Renal cortical epithelial cell (primary cell): ENCODE data around the gene PCDHA13. TPM values are rescaled to one million over a fixed set of nuclear protein-coding genes. Genes with fewer than 3 reads are reported as not detected.
A peak's percentile ranks its signal among the peaks of the same experiment; 100 is the strongest.
"Not testable (repeated sequence)": the region's sequence is repeated elsewhere in the genome, so short reads cannot be mapped to it uniquely, and the experiment has no call there.

Experiments
- DNase-seq: peaks from one replicate; pipeline ENCODE4 v3.0.0-alpha.2; 2011; ENCODE audit warnings: low read depth
- total RNA-seq: library from RNA; depleted of rRNA; stranded (reverse); fragments of >200 nt; gene quantifications from 2 replicates; pipeline ENCODE4 v1.2.3, GENCODE V29; 2014

PCDHA13 gene
- total RNA-seq, 1 donor from 2014 or later, result 2.2 TPM

DNA sequence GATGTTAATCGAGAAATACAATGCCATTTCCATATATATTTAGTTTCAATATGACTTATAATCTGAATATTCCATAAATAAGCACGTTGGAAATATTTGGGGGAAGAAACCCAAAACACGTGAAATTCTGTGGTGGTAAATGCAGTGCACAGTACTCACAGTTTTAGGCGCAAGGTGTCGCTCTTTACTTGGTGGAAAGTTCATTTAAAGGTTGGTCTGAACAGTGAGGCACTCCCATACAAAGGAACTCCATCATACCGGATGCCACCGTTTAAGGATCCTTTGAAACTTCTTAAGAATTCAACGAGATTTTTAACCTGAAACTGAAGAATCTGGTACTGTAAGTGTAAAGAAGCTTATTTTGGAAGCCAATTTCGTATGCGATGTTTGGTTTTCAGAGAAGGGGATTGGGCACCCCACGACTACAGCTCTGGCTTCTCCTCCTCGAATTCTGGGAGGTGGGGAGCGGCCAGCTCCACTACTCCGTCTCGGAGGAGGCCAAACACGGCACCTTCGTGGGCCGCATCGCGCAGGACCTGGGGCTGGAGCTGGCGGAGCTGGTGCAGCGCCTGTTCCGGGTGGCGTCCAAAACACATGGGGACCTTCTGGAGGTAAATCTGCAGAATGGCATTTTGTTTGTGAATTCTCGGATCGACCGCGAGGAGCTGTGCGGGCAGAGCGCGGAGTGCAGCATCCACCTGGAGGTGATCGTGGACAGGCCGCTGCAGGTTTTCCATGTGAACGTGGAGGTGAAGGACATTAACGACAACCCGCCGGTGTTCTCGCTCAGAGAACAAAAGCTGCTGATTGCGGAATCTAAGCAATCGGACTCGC, 13.0 kb upstream of the PCDHA13 start, which contains the start of gene PCDHA11:
PCDHA11 (plus strand) TSS at position 237 of the 834 bp plus-strand sequence; CDS start at position 384, 147 bp downstream.
- no peak for DNase-seq

DNA sequence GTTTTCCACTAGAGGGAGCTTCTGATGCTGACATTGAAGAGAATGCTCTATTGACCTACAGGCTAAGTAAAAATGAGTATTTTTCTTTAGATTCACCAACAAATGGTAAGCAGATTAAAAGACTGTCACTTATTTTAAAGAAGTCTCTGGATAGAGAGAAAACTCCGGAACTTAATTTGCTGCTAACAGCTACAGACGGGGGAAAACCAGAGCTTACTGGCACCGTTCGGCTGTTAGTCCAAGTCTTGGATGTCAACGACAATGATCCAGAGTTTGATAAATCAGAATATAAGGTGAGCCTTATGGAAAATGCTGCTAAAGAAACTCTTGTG, 12.4 kb upstream of the PCDHA13 start:
- no peak for DNase-seq

DNA sequence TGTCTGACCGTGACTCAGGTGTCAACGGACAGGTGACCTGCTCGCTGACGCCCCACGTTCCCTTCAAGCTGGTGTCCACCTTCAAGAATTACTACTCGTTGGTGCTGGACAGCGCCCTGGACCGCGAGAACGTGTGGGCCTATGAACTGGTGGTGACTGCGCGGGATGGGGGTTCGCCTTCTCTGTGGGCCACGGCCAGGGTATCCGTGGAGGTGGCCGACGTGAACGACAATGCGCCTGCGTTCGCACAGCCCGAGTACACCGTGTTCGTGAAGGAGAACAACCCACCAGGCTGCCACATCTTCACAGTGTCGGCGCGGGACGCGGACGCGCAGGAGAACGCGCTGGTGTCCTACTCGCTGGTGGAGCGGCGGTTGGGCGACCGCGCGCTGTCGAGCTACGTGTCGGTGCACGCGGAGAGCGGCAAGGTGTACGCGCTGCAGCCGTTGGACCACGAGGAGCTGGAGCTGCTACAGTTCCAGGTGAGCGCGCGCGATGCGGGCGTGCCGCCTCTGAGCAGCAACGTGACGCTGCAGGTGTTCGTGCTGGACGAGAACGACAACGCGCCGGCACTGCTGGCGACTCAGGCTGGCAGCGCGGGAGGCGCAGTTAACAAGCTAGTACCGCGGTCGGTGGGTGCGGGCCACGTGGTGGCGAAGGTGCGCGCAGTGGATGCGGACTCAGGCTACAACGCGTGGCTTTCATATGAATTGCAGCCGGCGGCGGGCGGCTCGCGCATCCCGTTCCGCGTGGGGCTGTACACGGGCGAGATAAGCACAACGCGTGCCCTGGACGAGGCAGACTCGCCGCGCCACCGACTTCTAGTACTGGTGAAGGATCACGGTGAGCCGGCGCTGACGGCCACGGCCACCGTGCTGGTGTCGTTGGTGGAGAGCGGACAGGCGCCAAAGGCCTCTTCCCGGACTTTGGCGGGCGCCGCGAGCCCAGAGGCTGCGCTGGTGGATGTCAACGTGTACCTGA, 11.4 kb upstream of the PCDHA13 start:
- DNase-seq, result no peak

DNA sequence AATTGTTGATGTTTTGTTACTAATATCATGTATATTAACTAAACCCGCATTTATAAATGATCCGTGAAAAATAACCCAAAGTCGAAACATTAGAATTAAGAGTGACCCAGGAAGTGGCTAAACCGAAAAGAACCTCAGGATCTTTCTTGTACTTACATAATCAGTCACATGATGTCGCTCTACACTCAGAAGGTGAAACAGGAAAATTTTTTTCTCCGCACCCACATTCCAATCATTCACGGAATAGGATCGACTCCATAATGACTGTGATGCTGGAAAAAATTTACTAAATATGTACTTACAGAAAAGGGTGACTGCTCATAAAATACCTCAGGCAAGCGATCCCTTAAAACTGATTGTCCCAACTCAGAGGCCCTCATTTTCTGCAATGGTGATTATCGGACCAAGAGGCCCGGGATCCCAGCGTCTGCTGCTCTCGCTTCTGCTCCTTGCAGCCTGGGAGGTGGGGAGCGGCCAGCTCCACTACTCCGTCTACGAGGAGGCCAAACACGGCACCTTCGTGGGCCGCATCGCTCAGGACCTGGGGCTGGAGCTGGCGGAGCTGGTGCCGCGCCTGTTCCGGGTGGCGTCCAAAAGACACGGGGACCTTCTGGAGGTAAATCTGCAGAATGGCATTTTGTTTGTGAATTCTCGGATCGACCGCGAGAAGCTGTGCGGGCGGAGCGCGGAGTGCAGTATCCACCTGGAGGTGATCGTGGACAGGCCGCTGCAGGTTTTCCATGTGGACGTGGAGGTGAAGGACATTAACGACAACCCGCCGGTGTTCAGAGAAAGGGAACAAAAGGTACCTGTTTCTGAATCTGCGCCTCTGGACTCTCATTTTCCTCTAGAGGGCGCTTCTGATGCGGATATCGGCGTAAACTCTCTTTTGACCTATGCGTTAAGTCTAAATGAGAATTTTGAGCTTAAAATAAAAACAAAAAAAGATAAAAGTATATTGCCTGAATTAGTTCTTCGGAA, 6.5 kb upstream of the PCDHA13 start, which contains the start of gene PCDHA12:
PCDHA12 (plus strand) TSS at position 224 of the 981 bp plus-strand sequence; CDS start at position 389, 165 bp downstream.
- DNase-seq, result no peak

DNA sequence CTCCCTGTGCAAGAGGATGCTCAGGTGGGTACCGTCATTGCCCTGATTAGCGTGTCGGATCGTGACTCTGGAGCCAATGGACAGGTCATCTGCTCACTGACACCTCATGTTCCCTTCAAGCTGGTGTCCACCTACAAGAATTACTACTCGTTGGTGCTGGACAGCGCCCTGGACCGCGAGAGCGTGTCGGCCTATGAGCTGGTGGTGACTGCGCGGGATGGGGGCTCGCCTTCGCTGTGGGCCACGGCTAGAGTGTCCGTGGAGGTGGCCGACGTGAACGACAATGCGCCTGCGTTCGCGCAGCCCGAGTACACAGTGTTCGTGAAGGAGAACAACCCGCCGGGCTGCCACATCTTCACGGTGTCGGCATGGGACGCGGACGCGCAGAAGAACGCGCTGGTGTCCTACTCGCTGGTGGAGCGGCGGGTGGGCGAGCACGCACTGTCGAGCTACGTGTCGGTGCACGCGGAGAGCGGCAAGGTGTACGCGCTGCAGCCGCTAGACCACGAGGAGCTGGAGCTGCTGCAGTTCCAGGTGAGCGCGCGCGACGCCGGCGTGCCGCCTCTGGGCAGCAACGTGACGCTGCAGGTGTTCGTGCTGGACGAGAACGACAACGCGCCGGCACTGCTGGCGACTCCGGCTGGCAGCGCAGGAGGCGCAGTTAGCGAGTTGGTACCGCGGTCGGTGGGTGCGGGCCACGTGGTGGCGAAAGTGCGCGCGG, 5.2 kb upstream of the PCDHA13 start:
- DNase-seq, result not testable (repeated sequence)

DNA sequence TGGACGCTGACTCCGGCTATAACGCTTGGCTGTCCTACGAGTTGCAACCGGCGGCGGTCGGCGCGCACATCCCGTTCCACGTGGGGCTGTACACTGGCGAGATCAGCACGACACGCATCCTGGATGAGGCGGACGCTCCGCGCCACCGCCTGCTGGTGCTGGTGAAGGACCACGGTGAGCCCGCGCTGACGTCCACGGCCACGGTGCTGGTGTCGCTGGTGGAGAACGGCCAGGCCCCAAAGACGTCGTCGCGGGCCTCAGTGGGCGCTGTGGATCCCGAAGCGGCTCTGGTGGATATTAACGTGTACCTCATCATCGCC, 4.7 kb upstream of the PCDHA13 start:
- no peak for DNase-seq

DNA sequence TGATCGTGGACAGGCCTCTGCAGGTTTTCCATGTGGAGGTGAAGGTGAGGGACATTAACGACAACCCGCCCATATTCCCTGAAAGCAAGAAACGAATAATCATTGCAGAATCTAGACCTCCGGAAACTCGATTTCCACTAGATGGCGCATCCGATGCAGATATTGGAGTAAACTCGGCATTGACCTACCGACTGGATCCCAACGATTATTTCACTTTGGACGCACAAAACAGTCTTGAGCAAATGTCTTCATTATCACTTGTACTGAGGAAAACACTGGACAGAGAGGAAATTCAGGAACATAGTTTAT, 621 bp downstream of the PCDHA13 start:
- no peak for DNase-seq

DNA sequence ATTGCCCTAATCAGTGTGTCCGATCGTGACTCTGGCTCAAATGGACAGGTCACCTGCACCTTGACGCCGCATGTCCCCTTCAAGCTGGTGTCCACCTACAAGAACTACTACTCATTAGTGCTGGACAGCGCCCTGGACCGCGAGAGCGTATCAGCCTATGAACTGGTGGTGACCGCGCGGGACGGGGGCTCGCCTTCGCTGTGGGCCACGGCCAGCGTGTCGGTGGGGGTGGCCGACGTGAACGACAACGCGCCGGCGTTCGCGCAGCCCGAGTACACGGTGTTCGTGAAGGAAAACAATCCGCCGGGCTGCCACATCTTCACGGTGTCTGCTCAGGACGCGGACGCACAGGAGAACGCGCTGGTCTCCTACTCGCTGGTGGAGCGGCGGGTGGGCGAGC, 1.4 kb downstream of the PCDHA13 start:
- DNase-seq, result no peak

DNA sequence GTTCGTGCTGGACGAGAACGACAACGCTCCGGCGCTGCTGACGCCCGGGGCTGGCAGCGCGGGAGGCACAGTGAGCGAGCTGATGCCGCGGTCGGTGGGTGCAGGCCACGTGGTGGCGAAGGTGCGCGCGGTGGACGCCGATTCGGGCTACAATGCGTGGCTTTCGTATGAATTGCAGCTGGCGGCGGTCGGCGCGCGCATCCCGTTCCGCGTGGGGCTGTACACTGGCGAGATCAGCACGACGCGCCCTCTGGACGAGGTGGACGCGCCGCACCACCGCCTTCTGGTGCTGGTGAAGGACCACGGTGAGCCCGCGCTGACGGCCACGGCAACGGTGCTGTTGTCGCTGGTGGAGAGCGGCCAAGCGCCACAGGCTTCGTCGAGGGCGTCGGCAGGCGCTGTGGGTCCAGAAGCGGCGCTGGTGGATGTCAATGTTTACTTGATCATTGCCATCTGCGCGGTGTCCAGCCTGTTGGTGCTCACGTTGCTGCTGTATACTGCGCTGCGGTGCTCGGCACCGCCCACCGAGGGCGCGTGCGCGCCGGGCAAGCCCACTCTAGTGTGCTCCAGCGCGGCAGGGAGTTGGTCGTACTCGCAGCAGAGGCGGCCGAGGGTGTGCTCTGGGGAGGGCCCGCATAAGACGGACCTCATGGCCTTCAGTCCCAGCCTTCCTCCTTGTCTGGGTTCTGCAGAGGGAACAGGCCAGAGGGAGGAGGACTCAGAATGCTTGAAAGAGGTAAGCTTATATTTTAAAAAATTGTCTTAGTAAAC, 2.2 kb downstream of the PCDHA13 start:
- no peak for DNase-seq

DNA sequence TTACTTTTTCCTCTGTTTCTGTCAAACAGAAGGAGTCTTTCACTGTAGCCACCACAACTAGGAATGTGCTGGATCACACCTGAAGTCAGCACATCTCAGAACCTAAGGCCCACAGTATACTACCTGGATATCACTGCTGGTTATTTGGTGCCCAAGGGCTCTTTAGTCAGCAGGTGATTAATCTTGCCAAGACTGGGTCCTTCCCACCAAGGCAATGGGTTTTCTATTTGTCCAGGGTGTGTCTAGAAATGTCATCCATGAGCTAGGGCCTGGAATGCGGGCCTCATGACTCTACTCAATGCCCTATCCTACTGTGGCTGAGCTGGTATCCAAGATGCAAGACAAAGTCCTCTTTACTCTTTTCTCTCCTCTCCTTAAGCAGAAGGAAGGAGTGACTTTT, 34.4 kb downstream of the PCDHA13 start:
- DNase-seq, result no peak

DNA sequence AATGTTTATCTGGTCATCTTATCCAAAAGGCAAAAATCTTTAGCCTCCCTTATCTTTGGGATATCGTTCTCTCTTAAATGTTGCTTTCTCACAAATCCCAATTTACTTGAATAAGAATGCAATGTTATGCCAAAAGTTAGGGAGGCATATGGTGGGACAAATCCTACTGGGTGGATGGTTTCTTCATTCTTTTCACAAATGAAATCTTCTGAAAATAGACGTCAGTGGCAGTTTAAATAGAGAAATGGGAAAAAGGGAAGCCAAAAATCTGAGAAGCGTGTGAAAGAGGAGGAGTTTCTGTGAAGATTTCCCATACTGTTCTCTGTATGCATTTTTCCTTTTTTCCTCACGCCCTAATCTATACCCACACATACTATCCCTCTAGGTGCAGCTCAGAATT, 41.7 kb downstream of the PCDHA13 start:
- DNase-seq, result no peak

DNA sequence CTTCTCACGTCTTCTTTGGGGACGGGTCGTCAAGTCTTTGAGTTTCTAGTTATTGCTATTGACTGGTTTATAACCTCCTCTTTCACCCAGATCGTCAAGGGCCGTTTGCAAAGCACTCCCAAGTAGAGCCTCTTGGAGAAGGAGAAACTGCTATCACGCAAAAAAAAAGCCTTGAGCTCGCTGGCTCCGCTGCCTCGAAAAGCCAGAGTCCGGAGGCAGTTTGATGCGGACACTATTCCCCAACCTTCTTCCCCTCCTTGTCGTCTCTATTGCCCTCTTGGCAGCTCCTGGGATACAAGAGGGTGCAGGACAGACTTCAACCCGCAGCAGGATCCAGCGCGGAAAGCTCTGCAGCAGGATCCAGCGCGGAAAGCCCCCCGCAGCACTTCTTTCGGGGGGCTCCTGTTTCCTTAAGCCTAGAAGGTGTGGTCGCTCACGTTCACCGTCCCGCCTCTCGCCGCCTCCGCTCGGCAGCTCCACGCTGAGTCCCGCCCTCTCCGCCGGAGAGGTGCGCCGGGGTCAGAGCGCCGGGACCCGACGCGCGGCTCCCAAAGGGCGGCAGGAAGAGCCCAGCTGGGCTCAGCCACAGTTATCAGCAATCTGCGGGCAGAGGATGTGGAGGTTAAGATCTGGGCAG, 44.0 kb downstream of the PCDHA13 start, which contains the start of gene PCDHAC1:
PCDHAC1 (plus strand) TSS at position 494 of the 637 bp plus-strand sequence. CDS start 594 bp downstream, outside the sequence.
- DNase-seq, result no peak

DNA sequence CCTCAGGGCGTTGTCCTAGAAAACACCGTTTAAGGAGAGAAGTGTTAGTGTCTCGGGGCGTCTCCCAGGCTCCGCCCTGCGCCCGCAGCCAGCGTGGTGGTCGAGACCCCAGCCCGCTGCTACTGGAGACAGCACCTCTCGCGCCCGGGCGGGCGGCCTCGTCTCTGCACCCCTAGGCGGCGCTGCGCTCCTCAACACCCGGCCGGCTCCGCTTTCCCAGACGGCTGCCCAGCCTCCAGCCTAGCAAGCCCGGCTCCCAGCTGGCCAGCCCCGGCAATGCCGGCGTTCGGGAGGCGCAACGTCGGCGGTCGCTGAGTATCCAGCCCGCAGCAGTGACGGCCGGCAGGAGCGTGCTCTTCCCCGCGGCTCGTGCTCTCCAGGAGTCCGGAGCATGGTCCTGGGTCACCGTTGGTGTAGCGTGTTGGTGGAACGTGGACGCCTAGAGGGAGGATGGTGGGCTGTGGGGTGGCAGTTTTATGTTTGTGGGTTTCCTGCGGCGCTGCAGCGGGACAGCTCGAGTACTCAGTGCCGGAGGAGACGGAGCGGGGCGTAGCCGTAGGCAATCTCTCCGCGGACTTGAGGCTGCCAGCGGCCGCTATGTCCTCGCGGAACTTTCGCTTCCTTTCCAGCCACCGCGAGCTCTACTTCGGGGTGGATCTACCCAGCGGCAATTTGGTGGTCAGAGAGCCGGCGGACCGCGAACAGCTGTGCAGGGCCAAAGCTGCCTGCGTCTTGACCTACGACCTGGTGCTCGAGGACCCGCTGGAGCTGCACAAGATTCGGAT, 44.7 kb downstream of the PCDHA13 start:
- peak; percentile 13 for DNase-seq

DNA sequence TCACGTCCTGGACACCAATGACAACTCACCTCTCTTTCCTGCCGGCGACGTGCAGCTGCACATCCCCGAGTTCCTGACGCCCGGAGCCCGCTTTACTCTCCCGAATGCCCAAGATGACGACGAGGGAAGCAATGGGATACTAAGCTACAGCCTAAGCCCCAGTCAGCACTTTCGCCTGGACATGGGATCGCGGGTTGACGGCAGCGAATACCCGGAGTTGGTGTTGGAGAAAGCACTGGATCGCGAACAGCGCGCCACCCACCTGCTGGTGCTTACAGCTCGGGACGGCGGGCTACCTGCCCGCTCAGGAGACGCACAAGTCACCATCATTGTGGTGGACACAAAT, 45.3 kb downstream of the PCDHA13 start:
- DNase-seq, result no peak

Other genes starting within 250 kb of the PCDHA13 start
- gene CD14, start 248.9 kb upstream of the PCDHA13 start, total RNA-seq, result 5.3 TPM in 1 of 2 replicates, not detected in the other
- 10.9 and 18.9 TPM in 2 replicates for gene TMCO6, start 242.7 kb upstream of the PCDHA13 start, total RNA-seq
- 33.0 and 35.6 TPM in 2 replicates for gene NDUFA2, start 234.5 kb upstream of the PCDHA13 start, total RNA-seq
- 73.3 and 168 TPM in 2 replicates for gene IK, start 234.3 kb upstream of the PCDHA13 start, total RNA-seq
- 43.3 and 58.7 TPM in 2 replicates for gene WDR55, start 217.2 kb upstream of the PCDHA13 start, total RNA-seq
- gene DND1, start 208.5 kb upstream of the PCDHA13 start, total RNA-seq, result 0.35 and 0.55 TPM in 2 replicates
- gene HARS1, start 190.8 kb upstream of the PCDHA13 start, total RNA-seq, result 72.2 and 80.2 TPM in 2 replicates
- 40.4 and 51.1 TPM in 2 replicates for gene HARS2, start 190.7 kb upstream of the PCDHA13 start, total RNA-seq
- gene ZMAT2, start 181.7 kb upstream of the PCDHA13 start, total RNA-seq, result 61.0 and 63.1 TPM in 2 replicates
- gene PCDHA1, start 96.0 kb upstream of the PCDHA13 start, total RNA-seq, result 0.10 and 0.35 TPM in 2 replicates
- gene PCDHA2, start 87.3 kb upstream of the PCDHA13 start, total RNA-seq, result 0.35 TPM in 1 of 2 replicates, not detected in the other
- 0.17 and 1.3 TPM in 2 replicates for gene PCDHA3, start 81.1 kb upstream of the PCDHA13 start, total RNA-seq
- 4.2 and 9.6 TPM in 2 replicates for gene PCDHA4, start 75.1 kb upstream of the PCDHA13 start, total RNA-seq
- 0.94 TPM in 1 of 2 replicates, not detected in the other for gene PCDHA5, start 60.5 kb upstream of the PCDHA13 start, total RNA-seq
- 1.0 and 7.2 TPM in 2 replicates for gene PCDHA6, start 54.2 kb upstream of the PCDHA13 start, total RNA-seq
- 0.87 and 1.4 TPM in 2 replicates for gene PCDHA7, start 47.9 kb upstream of the PCDHA13 start, total RNA-seq
- 1.3 TPM in 1 of 2 replicates, not detected in the other for gene PCDHA8, start 40.9 kb upstream of the PCDHA13 start, total RNA-seq
- 0.99 TPM in 1 of 2 replicates, not detected in the other for gene PCDHA9, start 33.7 kb upstream of the PCDHA13 start, total RNA-seq
- gene PCDHA10, start 26.2 kb upstream of the PCDHA13 start, total RNA-seq, result 1.6 and 12.3 TPM in 2 replicates
- 1.6 and 5.4 TPM in 2 replicates for gene PCDHA11, start 13.2 kb upstream of the PCDHA13 start, total RNA-seq
- gene PCDHA12, start 6.8 kb upstream of the PCDHA13 start, total RNA-seq, result 2.4 and 7.8 TPM in 2 replicates
- 0.52 and 2.7 TPM in 2 replicates for gene PCDHAC1, start 44.2 kb downstream of the PCDHA13 start, total RNA-seq
- 1.0 and 1.1 TPM in 2 replicates for gene PCDHAC2, start 84.4 kb downstream of the PCDHA13 start, total RNA-seq
- gene PCDHB1, start 169.2 kb downstream of the PCDHA13 start, total RNA-seq, result under 0.01 TPM in 1 of 2 replicates, not detected in the other
- gene PCDHB2, start 212.5 kb downstream of the PCDHA13 start, total RNA-seq, result 1.6 and 10.1 TPM in 2 replicates
- gene PCDHB3, start 218.3 kb downstream of the PCDHA13 start, total RNA-seq, result 0.52 and 2.9 TPM in 2 replicates
- 0.35 and 1.4 TPM in 2 replicates for gene PCDHB4, start 239.7 kb downstream of the PCDHA13 start, total RNA-seq